Uterus (tissue), 2 donors: ENCODE data around the gene RAB11FIP4.

Source experiments
- POLR2A ChIP-seq, 2 donors: fragments of 450-650 bp; IDR thresholded peaks; one replicate each; pipeline ENCODE4 v1.6.1; 2016; ENCODE audit warnings: antibody characterized with exemption in 2 of 2, mild to moderate bottlenecking in 1 of 2, moderate library complexity in 1 of 2
- TF ChIP-seq, protein P1 (sequence below), 4 experiments: fragments of 200-600 bp in 2 of 4; fragments of 450-650 bp in 2 of 4; sonication (generic) in 2 of 4; IDR thresholded peaks; one replicate each; pipeline ENCODE4 v1.5.1; 2016 to 2019; ENCODE audit warnings: antibody characterized with exemption in 4 of 4, mild to moderate bottlenecking in 2 of 4, moderate library complexity in 1 of 4

DNA sequence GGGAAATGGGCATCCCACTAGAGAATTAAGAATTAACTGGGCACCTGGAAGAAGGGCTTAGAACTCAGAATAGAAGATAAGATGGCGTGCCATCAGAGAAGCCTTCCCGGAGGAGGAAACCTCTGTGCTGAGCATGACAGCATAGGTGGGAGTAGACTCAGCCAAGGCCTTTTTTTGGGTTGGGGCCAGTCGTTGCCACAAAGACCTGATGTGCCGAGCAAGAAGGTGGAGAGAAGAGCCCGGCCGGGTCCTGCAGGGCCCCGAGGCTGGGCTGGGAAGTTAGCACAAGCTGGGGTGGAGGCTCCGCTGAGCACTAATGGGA is 1.1 kb upstream of the RAB11FIP4 start:
- TF ChIP-seq, protein P1, sequence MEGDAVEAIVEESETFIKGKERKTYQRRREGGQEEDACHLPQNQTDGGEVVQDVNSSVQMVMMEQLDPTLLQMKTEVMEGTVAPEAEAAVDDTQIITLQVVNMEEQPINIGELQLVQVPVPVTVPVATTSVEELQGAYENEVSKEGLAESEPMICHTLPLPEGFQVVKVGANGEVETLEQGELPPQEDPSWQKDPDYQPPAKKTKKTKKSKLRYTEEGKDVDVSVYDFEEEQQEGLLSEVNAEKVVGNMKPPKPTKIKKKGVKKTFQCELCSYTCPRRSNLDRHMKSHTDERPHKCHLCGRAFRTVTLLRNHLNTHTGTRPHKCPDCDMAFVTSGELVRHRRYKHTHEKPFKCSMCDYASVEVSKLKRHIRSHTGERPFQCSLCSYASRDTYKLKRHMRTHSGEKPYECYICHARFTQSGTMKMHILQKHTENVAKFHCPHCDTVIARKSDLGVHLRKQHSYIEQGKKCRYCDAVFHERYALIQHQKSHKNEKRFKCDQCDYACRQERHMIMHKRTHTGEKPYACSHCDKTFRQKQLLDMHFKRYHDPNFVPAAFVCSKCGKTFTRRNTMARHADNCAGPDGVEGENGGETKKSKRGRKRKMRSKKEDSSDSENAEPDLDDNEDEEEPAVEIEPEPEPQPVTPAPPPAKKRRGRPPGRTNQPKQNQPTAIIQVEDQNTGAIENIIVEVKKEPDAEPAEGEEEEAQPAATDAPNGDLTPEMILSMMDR (IDR thresholded peaks at IDR 0.05): no peak
- no peak for TF ChIP-seq POLR2A (IDR thresholded peaks at IDR 0.05)
